GM20431 (cell line): ENCODE measurements around the gene CRACR2A.

Experiments
- in situ Hi-C: fragments of 300-500 bp; cut with MseI, MboI; formaldehyde crosslinking; loops from one replicate; pipeline ENCODE4 v1.15.0; 2020; ENCODE audit warnings: low sequenced_read_pairs; ENCODE audit not compliant: unreplicated experiment

The CRACR2A gene

DNA sequence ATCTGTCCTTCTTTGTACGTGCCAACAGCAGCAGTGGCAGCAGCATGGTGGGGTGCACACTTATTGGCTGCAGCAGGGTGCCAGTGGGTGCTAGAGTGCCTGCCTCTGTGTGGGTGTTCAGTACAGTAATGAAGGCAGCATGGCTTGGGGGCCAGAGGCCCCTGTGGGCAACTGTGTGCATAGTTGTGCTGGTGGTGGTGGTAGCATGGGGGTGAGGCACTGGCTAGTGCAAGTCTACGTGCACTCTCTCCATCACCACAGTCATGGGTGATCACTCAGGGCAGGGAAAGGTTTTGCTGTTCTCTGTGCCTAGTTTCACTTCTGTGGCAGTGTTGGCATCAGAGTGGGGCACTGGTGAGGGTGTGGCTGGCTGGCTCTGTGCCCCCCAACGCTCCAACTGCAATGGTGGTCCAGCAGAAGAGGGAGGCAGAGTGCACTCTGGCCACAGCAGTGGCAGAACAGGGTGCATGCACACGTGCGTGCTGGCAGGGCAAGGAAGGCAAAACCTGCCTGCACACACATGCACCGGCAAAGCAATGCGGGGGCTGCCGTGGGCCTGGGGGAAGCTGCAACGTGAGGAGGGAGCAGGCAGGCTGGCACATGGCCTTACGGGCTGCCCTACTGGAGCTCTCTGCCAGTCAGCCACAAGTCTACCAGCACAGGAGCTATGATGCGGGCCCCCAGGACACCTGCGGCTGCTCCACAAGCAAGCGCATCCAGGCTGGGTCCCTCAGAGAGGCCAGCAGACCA lies 60.1 kb downstream of the CRACR2A start:
- in situ Hi-C loops: no loop called here

DNA sequence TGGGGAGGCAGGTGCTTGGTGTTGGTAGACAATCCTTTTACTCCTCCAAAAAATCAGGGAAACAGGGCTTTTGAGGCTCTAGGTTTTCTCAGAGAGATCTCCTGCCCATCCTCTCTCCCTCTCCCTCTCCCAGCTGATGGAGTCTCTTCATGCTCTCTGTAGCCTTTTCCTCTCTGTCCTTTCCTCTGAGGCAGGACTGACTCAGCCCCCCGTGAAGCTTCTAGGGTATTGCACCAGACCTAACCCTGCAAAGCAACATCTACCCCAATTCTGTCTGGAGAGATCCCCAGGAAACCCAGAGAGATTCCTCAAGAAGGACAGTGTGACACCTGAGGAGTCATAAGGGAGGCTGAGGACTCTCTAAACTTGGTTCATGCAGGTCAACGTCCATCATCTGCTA lies 66.4 kb downstream of the CRACR2A start:
- in situ Hi-C loops: no loop called here

DNA sequence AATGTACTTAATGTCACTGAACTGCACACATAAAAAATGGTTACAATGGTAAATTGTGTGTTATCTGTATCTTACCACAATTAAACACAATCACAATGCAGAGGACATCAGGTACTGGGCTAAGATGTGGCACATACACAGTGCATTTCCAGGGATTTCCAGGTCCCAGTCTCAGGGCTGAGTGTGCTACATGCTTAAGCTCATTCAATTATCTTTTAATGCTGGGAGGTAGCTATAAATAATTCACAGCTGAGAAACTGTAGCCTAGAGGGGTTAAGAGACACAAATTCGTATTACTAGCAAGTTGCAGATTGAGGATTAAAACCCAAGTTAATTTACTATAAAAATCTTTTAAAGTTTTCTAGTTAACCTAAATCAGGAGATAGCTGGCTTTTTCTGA lies 67.1 kb downstream of the CRACR2A start:
- in situ Hi-C loops: no loop called here

DNA sequence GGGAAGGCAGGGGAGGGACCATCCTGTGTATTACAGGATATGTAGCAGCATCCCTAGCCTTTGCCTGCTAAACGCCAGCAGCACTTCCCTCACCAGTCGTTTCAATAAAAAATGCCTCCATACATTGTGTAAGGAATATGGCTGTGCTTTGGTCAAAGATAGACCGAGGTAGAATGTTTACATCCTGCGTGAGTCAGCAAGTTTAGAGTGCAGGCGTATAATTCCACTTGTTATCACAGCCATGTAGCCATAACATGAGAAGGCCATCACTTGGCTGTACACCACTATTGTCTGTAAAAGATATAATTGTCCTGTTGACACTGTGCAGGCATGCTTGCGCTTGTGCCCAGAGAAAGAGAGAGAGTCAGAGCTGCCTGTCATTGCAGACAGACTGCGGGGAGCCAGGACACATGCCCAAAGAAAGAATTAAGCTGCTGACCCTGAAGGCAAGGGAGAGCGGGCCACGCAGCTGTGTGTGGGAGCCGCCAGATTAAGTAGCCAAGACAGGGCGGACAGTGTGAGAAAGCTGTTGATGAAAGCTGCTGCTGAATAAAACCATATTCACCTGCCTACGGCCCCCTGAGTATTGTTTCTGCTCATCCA lies 68.4 kb downstream of the CRACR2A start:
- in situ Hi-C loops: no loop called here

DNA sequence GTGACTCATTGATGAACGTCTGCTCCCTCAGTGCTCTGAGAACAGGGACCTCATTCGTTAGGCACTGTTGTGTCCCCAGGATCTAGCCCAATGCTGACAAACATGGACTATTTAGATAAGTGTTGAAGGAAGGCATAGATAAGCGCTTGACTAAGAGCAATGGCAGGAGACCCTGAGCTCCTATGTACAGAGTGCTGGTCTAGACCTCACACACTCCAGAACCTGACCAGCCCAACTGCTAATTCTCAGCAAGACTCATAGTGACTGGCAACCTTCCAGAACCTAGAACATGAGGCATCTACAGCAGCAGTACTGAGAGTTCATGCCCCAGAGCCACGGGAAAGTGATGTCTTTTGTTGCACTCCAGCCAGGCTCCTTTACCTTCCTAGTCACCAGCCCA lies 69.2 kb downstream of the CRACR2A start:
- in situ Hi-C loops: no loop called here

DNA sequence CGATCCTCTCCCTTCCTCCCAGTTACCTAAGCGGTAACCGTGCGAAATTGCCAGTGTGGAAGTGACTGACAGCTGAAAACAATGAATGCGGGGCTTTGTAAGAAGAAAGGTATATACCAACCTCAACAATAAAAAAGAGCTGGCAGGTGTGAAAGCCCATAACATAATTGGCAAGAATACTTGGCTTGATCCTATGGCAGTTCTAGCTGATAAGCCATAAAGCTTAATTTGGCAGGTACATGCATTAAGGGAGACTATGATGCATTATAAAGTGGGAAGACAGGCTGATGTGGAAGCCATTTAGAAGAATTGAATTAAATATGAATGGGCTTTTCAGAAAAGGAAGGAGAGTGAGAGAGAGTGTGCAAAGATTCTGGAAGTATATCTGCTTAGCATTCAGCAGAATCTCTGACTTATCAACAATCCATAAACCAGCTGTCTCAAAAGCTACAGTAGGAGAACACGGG lies 71.3 kb downstream of the CRACR2A start:
- in situ Hi-C loops: no loop called here

DNA sequence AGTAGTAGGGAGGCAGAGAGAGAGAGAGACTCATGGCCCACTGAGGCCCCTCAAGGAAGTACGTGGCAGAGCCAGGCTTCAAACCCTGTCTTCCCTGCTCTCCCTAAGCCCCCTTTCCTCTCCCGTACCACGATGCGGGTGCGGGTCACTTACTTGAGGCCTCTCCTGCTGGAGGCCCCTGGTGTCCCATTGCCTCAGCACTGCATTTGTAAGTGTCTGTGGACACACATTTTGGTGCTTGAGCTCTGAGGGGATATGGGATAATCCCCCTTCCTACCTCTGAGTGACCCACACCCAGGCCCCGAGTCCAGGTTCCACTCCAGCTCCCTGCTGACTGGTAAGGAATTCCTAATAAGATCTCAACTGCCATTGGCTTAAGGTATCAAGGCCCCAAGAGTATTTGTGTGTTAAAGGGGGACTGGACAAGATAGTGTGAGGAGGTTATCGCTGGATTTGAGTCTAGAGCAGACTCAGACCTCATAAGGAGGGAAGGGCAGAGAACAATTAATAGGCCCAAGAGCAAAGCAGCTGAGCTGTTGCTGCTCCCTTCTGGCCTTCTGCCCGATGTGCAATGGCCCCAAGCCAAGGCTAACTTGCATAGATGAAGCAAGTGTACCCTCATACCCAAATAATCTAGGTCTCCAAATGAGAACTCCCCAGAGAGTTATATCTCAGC lies 71.9 kb downstream of the CRACR2A start:
- in situ Hi-C loops: no loop called here

DNA sequence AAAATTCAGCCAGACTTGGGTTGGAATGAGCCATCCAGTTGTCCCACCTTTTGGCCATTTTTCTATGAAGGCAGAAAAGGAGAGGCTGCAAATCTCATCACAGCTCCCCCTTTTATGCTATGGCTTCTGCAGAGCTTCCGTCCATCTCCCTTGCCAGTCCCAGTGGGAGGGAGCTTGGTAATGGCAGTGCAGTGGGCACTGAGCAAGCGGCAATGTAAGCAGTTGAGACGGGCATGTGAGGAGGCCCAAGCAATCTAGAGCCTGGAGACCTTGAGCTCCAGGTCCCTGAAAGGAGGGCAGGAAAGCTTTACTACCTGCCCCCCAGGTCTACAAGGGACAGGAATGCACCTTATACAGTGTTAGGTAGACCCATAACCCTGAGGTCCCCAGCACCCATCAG lies 73.1 kb downstream of the CRACR2A start:
- in situ Hi-C loops: no loop called here

DNA sequence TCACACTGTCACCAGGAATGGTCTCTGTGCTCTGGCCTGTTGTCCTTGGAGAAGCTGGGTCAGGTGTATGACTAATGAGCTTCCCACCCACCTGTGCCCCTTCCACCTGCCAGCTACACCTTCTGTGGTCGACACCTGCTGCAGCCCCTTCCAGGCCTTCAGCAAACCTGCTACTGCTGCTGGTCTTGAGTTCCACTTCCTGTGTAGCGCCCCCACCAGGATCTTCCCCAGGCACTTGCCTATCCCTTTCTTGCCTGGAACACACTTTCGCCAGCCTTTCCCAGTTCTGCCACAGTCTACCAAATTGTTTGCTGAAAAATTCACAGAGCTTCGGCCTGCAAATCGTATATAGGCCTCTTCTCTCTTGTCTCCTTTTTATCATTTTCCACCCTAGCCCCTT lies 75.3 kb downstream of the CRACR2A start:
- in situ Hi-C loops: no loop called here

DNA sequence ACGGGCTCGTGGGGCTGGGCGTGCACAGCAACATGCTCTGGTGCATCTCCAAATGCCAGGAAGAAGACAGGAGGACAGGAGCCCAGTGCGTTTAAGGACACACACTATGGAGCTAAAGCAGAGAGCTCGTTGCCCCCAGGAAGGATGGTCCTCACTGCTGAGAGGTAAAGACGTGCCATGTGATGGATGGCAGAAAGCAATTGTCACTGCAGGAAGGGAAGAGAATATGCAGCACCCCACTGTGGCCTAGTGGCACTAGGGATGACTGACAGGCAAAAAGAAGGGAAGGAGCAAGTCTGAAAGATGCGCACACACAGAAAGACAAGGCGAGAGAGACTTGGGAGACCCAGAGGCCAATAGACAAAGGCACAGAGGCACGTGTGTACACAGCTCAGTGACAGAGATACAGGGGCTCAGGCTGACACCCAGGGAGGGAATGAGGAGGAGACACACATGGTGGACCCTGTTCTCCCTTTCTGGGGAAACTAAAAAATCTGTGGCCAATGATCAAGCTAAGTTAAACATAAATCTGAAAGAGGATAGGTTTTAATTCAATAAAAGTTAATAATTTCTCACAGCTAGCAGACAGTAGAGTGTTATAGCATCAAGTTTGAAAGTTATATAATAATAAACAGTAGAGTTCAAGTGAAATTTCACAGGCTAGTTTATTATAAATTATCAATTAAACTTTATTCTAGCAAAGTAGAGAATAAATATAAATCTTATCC lies 78.8 kb downstream of the CRACR2A start:
- in situ Hi-C loops: no loop called here

DNA sequence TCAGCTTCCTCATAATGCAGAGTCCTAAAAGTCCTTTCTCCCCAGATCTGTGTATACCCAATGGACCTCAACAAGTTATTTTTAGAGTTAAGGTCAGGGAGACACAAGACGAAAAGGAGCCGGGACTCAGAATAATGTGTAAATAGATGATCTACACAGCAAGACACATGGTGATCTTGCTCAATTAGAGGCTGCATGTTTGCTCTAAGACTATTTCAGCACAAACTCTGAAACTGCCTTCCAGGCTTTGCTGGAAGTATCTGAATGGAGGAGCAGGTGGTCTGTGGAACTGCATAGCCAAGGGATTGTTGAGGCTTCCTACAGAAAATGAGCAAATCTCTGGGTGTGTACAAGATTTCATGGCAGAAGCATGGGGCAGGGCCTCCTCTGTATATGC lies 80.8 kb downstream of the CRACR2A start:
- in situ Hi-C loops: no loop called here

DNA sequence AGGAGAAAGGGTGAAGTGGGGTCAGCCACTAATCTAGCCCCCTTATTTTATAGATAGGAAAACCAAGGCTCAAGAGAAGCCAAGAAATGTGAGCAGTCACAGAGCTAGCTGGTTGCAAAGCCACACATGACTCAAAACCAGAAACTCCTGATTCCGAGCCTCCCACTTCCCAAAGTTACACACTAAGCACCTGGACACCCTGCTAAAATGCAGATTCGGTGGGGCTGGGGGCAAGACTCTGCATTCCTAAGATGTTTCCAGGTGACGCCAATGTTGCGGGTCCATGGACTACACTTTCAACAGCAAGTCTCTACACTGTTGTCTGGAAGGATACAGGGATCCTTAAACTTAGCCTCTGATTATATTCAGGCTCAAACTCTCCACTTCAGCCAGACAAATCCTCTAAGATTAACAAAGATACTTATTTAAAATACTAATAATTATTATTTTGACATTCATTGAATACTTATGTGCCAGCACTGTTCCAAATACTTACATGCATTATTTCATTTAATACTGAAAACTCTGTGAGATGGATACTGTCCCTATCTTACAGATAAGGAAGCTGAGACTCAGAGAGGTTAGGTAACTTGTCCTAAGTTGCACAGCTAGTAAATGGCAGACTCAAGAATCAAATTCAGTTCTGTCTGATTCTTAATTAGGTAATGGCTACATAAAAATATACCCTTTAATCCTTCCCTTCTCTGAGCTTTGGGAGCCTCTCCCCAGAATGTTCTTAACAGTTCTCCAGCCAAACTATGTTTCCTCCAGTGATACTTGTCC lies 81.4 kb downstream of the CRACR2A start:
- in situ Hi-C loops: no loop called here

DNA sequence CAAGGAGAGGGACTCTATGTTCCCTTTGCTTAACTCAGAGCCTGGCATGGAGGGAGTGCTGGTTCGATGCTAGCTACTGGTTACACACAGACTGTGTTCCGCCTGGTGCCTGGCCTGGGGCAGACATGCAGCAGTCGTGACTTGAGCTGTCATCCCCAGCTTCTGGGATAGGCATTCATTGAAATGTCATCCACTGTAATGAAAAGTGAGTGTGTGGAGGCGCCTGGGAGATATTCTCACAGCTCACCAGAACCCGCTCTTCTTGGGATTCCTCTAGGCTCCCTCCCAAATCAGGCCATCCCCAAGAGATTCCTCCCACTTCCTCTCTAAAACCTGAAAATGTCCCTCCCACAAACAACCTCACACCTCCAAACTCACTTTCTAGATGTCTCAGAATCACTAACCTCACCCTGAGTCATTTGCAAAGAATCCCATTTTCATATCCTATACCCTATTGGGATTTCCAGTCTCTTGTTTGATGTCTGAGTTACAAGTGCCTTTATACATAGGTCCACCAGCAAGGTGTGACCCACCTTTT lies 82.8 kb downstream of the CRACR2A start:
- in situ Hi-C loops: no loop called here

DNA sequence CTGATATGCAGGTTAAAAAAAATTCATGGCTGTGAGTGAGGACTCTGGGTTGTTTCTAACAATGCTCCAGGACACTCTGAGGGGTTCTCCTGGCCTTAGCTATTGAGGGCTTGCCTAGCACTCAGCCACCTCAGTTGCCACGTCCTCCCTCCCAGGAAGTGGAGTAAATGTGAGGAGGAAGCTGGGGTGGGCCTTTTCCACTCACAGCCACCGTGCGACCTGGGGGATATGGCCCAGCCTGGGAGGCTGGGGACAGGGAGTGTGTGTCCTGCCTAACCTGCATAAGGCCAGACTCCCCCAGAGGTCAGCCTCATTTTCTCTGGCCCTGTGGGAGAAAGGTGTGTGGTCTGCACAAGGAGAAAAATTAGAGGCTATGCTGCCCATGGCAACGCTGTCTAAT lies 83.3 kb downstream of the CRACR2A start:
- in situ Hi-C loops: no loop called here

DNA sequence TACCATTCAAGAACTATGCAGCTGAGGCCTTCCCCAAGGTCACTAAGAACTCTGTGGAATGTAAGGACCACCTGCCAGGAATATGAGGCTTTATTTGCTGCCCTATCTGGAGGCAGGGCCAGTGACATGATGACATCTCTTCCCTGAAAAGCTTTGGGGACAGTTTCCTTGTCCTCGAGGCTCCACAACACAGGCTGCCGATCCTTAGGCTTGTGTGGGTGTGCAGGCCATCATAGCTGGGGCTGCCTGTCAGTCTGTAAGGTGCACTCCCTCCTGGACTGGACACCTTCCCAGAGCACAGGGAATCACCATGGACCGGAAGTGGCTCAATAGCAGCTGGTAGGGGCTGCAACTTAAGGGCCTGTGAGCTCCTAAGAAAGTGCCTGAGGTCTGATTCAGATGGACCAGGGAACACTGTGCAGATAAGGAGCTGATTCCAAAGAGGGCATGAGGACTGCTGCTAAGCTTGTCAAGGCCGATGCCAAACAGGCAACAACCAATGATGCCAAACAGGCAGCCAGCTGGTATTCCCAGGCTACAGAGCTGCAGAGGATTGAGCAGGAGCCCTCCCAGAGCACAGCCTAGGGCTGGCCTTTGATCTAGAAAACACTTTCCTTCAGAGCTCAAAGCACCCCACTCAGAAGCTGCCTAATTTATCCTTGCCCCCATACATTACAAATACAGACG lies 84.3 kb downstream of the CRACR2A start:
- in situ Hi-C loops: no loop called here

DNA sequence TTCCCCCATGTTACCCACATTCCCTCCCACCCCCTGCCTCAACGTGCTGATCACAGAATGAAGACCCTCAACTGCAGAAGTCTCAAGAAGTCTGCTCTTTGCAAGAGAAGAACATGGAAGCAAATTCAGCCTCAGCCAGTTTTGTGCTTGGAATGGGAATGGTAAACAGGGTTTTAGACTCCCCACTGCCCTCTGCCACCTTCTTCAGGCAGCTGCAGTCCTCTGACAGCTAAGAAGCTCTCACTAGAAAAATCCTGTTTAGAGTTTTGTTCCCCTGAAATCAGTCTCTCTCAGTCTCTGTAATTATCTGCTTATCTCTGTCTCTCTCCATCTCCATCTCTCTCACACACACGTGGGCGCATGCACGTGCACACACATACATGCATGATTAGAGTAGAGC lies 85.4 kb downstream of the CRACR2A start:
- in situ Hi-C loops: no loop called here

DNA sequence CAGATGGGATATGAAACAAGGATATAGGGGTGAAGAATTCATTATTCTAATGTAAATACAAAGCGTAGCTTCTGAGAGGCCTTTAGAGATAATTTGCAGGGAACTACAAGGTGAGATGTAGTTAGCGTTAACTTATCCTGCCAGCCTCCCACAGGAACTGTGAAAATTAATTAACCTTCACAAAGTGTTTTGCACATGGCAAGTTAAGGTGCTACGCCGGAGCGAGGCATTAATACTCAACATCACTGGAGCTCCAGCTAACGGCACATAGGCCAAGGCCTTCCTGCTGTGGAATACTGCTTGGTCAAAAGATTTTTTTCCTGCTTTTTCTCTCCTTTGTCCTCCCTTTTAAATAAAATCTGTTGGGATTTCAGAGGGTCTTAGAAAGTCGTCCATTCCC lies 86.5 kb downstream of the CRACR2A start:
- in situ Hi-C loops: no loop called here

DNA sequence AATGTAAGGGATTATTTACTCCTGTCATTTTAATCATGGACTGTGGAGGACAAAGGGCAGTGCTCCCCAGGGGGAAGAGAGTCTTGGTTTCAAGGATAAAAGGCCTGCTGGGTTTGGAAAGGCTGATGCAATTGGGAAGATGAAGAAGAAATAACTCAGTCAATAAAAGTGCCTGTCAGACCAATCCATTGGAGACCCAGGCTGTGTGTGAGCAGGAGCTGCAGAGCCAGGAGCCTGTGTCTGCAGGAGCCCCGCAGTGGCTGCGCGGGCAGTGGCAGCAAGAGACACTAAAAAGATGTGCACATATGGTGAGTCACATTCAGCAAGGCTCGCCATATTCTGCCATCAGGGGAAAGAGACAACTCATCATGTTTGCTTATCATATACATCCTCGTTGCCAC lies 90.4 kb downstream of the CRACR2A start:
- in situ Hi-C loops: no loop called here

DNA sequence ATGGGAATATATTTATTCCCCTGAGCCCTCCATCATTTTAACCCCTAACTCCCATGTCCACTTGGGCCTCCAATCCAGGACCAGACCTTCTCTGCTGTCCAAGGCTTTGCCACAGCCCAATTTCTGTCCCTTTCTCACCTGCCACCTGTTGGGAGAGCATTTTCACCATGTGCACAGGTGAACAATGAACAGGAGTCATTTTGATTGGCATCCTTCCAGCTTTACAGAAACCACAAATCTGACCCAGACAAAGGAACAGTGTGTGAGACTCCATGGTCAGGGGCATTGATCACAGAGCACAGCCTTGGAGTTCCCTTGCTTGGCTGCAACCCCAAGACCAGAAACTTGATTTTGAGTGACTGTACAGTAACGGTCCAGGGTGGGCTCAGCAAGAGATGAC lies 91.9 kb downstream of the CRACR2A start:
- in situ Hi-C loops: no loop called here
